ENCODE measurements around the gene PTPRD.

GRCh38 chr9:9536523-9536922 lies 1076.3 kb downstream of the PTPRD start:
- TF ChIP-seq, protein P1, sequence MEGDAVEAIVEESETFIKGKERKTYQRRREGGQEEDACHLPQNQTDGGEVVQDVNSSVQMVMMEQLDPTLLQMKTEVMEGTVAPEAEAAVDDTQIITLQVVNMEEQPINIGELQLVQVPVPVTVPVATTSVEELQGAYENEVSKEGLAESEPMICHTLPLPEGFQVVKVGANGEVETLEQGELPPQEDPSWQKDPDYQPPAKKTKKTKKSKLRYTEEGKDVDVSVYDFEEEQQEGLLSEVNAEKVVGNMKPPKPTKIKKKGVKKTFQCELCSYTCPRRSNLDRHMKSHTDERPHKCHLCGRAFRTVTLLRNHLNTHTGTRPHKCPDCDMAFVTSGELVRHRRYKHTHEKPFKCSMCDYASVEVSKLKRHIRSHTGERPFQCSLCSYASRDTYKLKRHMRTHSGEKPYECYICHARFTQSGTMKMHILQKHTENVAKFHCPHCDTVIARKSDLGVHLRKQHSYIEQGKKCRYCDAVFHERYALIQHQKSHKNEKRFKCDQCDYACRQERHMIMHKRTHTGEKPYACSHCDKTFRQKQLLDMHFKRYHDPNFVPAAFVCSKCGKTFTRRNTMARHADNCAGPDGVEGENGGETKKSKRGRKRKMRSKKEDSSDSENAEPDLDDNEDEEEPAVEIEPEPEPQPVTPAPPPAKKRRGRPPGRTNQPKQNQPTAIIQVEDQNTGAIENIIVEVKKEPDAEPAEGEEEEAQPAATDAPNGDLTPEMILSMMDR (IDR thresholded peaks at IDR 0.05) = no peak
- TF ChIP-seq POLR2A (IDR thresholded peaks at IDR 0.05) = no peak

All from Peyer's patch (tissue), 4 donors.